Activated T-cell treated with anti-CD3 and anti-CD28 coated beads, Interleukin-2, amount 50 U/mL, for 72 hours (primary cell): Measurements from ENCODE around the gene GPALPP1. TPM values are rescaled to one million over a fixed set of nuclear protein-coding genes. Genes with fewer than 3 reads are reported as not detected.
"Not testable (repeated sequence)": the region's sequence is repeated elsewhere in the genome, so short reads cannot be mapped to it uniquely, and the experiment has no call there.

Source experiments
- ATAC-seq, 2 donors: fragments of 150-1000 bp; cut with Tn5 transposase; replicated peaks in 1 of 2; 2 replicates each; pipeline ENCODE4 v1.10.0; 2021; ENCODE audit warnings: moderate library complexity in 2 of 2, mild to moderate bottlenecking in 1 of 2
- DNase-seq, 2 donors: peaks; one replicate each; pipeline ENCODE4 v3.0.0; 2021 to 2022; ENCODE audit warnings: mixed read lengths in 1 of 2
- H3K27ac Mint-ChIP-seq: one replicate; pipeline ENCODE4 v1.8.0; 2022; ENCODE audit warnings: mild to moderate bottlenecking, moderate library complexity, mixed read lengths
- H3K27me3 Mint-ChIP-seq: one replicate; pipeline ENCODE4 v1.8.0; 2022; ENCODE audit warnings: low read depth, mixed read lengths
- H3K36me3 Mint-ChIP-seq, 2 donors: one replicate each; pipeline ENCODE4 v1.8.0; 2022; ENCODE audit warnings: mixed read lengths in 2 of 2, mild to moderate bottlenecking in 1 of 2; ENCODE audit not compliant: insufficient read depth in 2 of 2
- H3K4me1 Mint-ChIP-seq: one replicate; pipeline ENCODE4 v1.8.0; 2022; ENCODE audit warnings: low read depth, mixed read lengths
- H3K4me3 Mint-ChIP-seq, 2 donors: one replicate each; pipeline ENCODE4 v1.8.0; 2022; ENCODE audit warnings: mild to moderate bottlenecking in 2 of 2, mixed read lengths in 2 of 2, moderate library complexity in 2 of 2
- H3K9me3 Mint-ChIP-seq, 2 donors: one replicate each; pipeline ENCODE4 v1.8.0; 2022; ENCODE audit warnings: mixed read lengths in 2 of 2
- total RNA-seq, 2 donors: library from RNA; stranded (reverse); gene quantifications; one replicate each; pipeline ENCODE4 v1.2.3, GENCODE V29; 2022

Gene GPALPP1
- total RNA-seq, 2 donors from 2014 or later, result 34.4 to 35.7 TPM

GRCh38 chr13:45019981-45020380, 30.6 kb downstream of the GPALPP1 start:
- not testable (repeated sequence) for H3K9me3 Mint-ChIP-seq, H3K4me3 Mint-ChIP-seq, DNase-seq, ATAC-seq, H3K4me1 Mint-ChIP-seq, H3K27ac Mint-ChIP-seq, H3K27me3 Mint-ChIP-seq
- H3K36me3 Mint-ChIP-seq, result peaks cover 6 to 11% of the 10 kb centered on the region in 2 donors

GRCh38 chr13:45021250-45021649, 31.9 kb downstream of the GPALPP1 start:
- no peaks in the 10 kb centered on the region for H3K9me3 Mint-ChIP-seq
- no peaks in the 10 kb centered on the region for H3K27me3 Mint-ChIP-seq
- DNase-seq, result no peak
- no peak overlapping the region for H3K4me3 Mint-ChIP-seq
- H3K4me1 Mint-ChIP-seq, result no peaks in the 10 kb centered on the region
- H3K36me3 Mint-ChIP-seq, result peaks cover 3 to 7% of the 10 kb centered on the region in 2 donors
- H3K27ac Mint-ChIP-seq, result no peak overlapping the region
- no peak for ATAC-seq

- DNase-seq (no peak), ATAC-seq (peak in 1 of 2 donors; percentile 26)
- Mint-ChIP-seq H3K36me3 (peaks cover 4 to 7% of the 10 kb centered on the region in 2 donors), H3K27me3 (no peaks in the 10 kb centered on the region), H3K9me3 (no peaks in the 10 kb centered on the region), H3K4me3 (no peak overlapping the region), H3K27ac (no peak overlapping the region), H3K4me1 (no peaks in the 10 kb centered on the region)
These were observed 35.5 kb downstream of the GPALPP1 start for GRCh38 chr13:45024847-45025246.

- Mint-ChIP-seq H3K9me3 (no peaks in the 10 kb centered on the region), H3K27ac (no peak overlapping the region), H3K4me1 (no peaks in the 10 kb centered on the region), H3K4me3 (no peak overlapping the region), H3K36me3 (peaks cover 0 to 4% of the 10 kb centered on the region in 2 donors), H3K27me3 (no peaks in the 10 kb centered on the region)
- DNase-seq (no peak), ATAC-seq (no peak)
These were observed 45.0 kb downstream of the GPALPP1 start for GRCh38 chr13:45034342-45034741.

- DNase-seq (no peak), ATAC-seq (no peak)
- Mint-ChIP-seq H3K4me3 (no peak overlapping the region), H3K9me3 (no peaks in the 10 kb centered on the region), H3K27me3 (no peaks in the 10 kb centered on the region), H3K27ac (no peak overlapping the region), H3K36me3 (peaks cover 0 to 4% of the 10 kb centered on the region in 2 donors), H3K4me1 (no peaks in the 10 kb centered on the region)
These were observed 46.9 kb downstream of the GPALPP1 start for GRCh38 chr13:45036206-45036605.

GRCh38 chr13:45040173-45040572, 50.8 kb downstream of the GPALPP1 start:
- Mint-ChIP-seq H3K27me3 (peaks cover 17% of the 10 kb centered on the region), H3K36me3 (no peaks in the 10 kb centered on the region), H3K9me3 (no peaks in the 10 kb centered on the region), H3K4me3 (no peak overlapping the region), H3K4me1 (no peaks in the 10 kb centered on the region), H3K27ac (no peak overlapping the region)
- DNase-seq (no peak), ATAC-seq (no peak)

- H3K27me3 Mint-ChIP-seq, result peaks cover 18% of the 10 kb centered on the region
- H3K4me1 Mint-ChIP-seq, result no peaks in the 10 kb centered on the region
- no peak overlapping the region for H3K27ac Mint-ChIP-seq
- no peaks in the 10 kb centered on the region for H3K9me3 Mint-ChIP-seq
- ATAC-seq (peak; percentile 25 to 78), DNase-seq (no peak)
- no peaks in the 10 kb centered on the region for H3K36me3 Mint-ChIP-seq
- H3K4me3 Mint-ChIP-seq, result no peak overlapping the region
These were observed 51.3 kb downstream of the GPALPP1 start for GRCh38 chr13:45040622-45041021.

- Mint-ChIP-seq H3K4me1 (peaks cover 8% of the 10 kb centered on the region), H3K4me3 (no peak overlapping the region), H3K9me3 (no peaks in the 10 kb centered on the region), H3K27me3 (peaks cover 34% of the 10 kb centered on the region), H3K27ac (no peak overlapping the region), H3K36me3 (no peaks in the 10 kb centered on the region)
- DNase-seq (no peak), ATAC-seq (no peak)
These were observed 53.2 kb downstream of the GPALPP1 start for GRCh38 chr13:45042539-45042938.

- Mint-ChIP-seq H3K27me3 (peaks cover 58% of the 10 kb centered on the region), H3K36me3 (no peaks in the 10 kb centered on the region), H3K27ac (no peak overlapping the region), H3K9me3 (no peaks in the 10 kb centered on the region), H3K4me1 (peaks cover 28% of the 10 kb centered on the region), H3K4me3 (peak overlapping the region; percentile 85 to 92)
- ATAC-seq, result no peak
- DNase-seq, result no peak
These were observed 57.1 kb downstream of the GPALPP1 start for GRCh38 chr13:45046445-45046844.

GRCh38 chr13:45047394-45048310, 58.3 kb downstream of the GPALPP1 start:
- DNase-seq (peak; percentile 81 to 82), ATAC-seq (peak; percentile 70 to 76)
- H3K9me3 Mint-ChIP-seq, result no peaks in the 10 kb centered on the region
- peaks cover 28% of the 10 kb centered on the region for H3K4me1 Mint-ChIP-seq
- peaks cover 66% of the 10 kb centered on the region for H3K27me3 Mint-ChIP-seq
- no peaks in the 10 kb centered on the region for H3K36me3 Mint-ChIP-seq
- H3K4me3 Mint-ChIP-seq, result peak overlapping the region; percentile 85 to 92
- H3K27ac Mint-ChIP-seq, result peak overlapping the region; percentile 36

- DNase-seq, result peak; percentile 38 to 45
- H3K9me3 Mint-ChIP-seq, result no peaks in the 10 kb centered on the region
- H3K27ac Mint-ChIP-seq, result no peak overlapping the region
- H3K4me1 Mint-ChIP-seq, result peaks cover 28% of the 10 kb centered on the region
- peak; percentile 78 to 83 for ATAC-seq
- H3K36me3 Mint-ChIP-seq, result no peaks in the 10 kb centered on the region
- peaks cover 69% of the 10 kb centered on the region for H3K27me3 Mint-ChIP-seq
- H3K4me3 Mint-ChIP-seq, result peak overlapping the region; percentile 6 to 48
These were observed 59.6 kb downstream of the GPALPP1 start for GRCh38 chr13:45048890-45049407.

GRCh38 chr13:45049478-45049877, 60.1 kb downstream of the GPALPP1 start:
- H3K27ac Mint-ChIP-seq, result no peak overlapping the region
- no peaks in the 10 kb centered on the region for H3K36me3 Mint-ChIP-seq
- no peak overlapping the region for H3K4me3 Mint-ChIP-seq
- ATAC-seq (no peak), DNase-seq (no peak)
- H3K4me1 Mint-ChIP-seq, result peaks cover 33% of the 10 kb centered on the region
- peaks cover 70% of the 10 kb centered on the region for H3K27me3 Mint-ChIP-seq
- no peaks in the 10 kb centered on the region for H3K9me3 Mint-ChIP-seq

GRCh38 chr13:45051315-45051714, 62.0 kb downstream of the GPALPP1 start:
- Mint-ChIP-seq H3K4me3 (no peak overlapping the region), H3K9me3 (no peaks in the 10 kb centered on the region), H3K27ac (no peak overlapping the region), H3K27me3 (peaks cover 68% of the 10 kb centered on the region), H3K36me3 (no peaks in the 10 kb centered on the region), H3K4me1 (peaks cover 51% of the 10 kb centered on the region)
- ATAC-seq, result no peak
- no peak for DNase-seq
